H4 (cell line): ENCODE data around the gene CLDN16. TPM values are rescaled to one million over a fixed set of nuclear protein-coding genes. Genes with fewer than 3 reads are reported as not detected.

ENCODE experiments used
- DNase-seq: peaks from one replicate; pipeline ENCODE4 v3.0.0-alpha.2; 2015; ENCODE audit warnings: low spot score
- total RNA-seq: library from RNA; depleted of rRNA; stranded (reverse); fragments of >200 nt; shearing (Covaris generic); gene quantifications from 2 replicates; pipeline ENCODE4 v1.2.3, GENCODE V29; 2014; rRNA removed

CLDN16 gene
- total RNA-seq, 1 experiment from 2014 or later, result 0.15 TPM

DNA sequence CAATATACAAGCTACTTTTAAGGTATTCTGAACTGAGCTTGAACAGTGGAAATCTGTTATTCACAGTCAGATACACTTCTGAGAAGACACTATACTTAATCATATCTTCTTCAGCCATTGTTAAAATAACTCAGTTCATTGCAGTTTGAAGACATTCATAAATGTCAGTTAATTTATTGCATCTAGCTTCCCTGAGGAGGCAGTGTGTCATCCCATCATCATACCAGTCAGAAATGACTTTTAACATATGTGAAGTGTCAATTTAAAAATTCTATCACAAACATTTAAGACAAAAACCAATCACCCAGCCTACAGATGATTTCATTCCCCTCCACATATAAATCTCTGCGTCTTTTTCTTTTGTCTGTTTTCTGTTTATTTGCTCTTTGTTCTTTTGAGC, 54.3 kb downstream of the CLDN16 start:
- DNase-seq, result no peak

GRCh38 chr3:190443257-190443656, 55.3 kb downstream of the CLDN16 start:
- DNase-seq, result peak; percentile 28

DNA sequence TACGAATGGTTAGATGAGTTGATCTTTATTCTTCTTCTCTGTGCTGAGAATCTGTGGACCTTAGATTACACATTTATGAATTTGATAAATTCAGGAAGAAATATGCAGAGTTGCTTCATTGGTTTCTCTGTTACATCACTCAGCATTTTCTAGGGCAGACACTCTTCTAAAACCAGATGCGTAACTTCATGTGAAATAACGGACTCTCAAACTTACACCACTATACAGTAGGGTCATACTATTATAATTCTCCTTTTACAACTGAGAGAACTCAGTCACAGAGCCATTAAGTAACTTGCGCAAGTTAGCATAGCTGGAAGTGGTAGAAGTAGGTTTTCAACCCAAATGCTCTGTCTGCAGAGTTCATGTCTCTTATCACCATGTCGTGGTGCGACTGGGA, 56.0 kb downstream of the CLDN16 start:
- DNase-seq, result no peak

DNA sequence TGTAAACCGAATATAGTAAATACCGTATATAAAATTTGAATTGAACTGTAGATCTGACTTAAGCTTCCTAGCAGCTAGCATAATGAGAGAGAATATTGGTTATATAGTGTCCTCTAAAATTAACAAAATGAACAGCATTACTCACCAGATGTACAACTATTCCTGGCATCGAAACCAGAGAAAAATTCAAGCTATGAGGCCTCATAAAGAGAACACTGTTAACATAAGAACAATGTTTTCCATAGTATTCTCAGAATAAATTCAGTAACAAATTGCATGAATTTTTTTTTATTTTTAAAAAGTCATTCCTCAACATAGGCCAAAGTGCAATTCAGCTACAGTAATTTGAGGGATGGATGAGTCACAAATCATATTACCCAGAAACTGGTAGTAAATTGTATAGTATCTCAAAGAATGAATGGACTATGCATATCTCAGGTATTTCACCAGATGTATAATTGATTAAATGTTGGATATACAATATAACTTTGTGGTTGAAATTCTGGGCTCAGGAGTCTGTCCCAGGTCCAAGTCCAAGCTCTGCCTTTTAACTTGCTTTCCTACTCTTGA, 56.7 kb downstream of the CLDN16 start:
- no peak for DNase-seq

- no peak for DNase-seq
Observed at GRCh38 chr3:190446573-190447279, 58.8 kb downstream of the CLDN16 start.

DNA sequence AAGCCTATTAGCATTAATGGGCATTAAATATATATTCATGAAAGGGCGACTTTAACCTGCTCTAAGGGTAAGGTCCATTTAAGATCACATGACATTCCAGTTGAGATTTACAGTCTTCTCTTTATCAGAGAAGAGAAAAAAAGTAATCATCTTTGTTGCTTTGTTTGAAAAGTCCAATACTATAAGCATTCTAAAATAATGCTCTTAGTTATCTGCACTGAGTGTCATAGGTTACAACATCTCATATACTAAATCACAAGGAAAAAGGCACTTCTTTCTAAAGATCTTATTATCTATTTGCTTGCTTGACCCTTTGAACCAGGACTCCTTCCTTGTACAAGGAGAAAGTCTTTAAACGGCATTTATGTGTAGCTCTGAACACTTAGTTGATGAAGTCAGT, 60.3 kb downstream of the CLDN16 start:
- DNase-seq, result no peak

GRCh38 chr3:190449801-190450200, 61.8 kb downstream of the CLDN16 start, which contains the start of gene TMEM207:
TSS of gene TMEM207 (minus strand) at chr3:190449901. CDS start at chr3:190449809, 92 bp downstream.
- no peak for DNase-seq

DNA sequence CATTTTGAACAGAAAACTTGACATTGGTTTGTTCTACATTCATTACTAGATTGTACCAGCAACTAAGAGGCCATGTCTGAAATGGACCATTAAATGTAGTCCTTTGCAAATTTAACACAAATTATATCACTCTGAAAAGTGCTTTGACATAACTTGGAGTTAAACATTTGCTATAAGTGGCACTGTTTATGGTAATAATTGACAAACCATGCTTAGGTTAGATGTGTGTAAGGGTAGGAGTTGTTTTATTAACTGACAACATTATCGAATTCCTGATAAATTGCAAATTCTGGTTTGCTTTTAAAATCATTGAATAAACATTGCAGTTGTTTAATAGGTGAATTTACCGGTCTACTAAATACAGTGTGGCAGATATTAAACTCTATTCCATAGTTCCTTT, 67.9 kb downstream of the CLDN16 start:
- DNase-seq, result no peak

DNA sequence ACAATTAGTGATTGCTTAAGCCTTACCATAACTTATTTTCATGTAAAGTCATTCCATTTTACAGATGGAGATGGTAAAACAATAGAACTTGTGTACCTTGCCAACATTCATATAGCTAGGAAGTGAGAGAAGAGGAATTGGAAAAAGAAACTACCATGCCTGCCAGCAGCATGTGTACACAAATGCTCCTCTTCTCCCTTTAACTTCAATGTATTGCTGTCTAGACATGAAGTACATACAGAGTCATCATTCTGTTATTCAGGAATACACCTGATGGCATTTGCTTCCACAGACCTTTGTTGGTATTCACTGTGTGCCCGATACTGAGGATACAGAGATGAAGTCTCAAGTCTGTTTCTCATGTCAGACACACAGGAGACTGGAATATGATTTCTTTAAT, 68.8 kb downstream of the CLDN16 start:
- DNase-seq, result no peak

- peak; percentile 11 for DNase-seq
Observed at GRCh38 chr3:190458040-190458439, 70.1 kb downstream of the CLDN16 start.

Other genes with a start within 250 kb of the CLDN16 start
- 0.12 and 0.14 TPM in 2 replicates for gene CLDN1, start 65.7 kb upstream of the CLDN16 start, total RNA-seq
- not detected in 2 replicates for gene TMEM207, start 61.7 kb downstream of the CLDN16 start, total RNA-seq
- 12.1 and 13.3 TPM in 2 replicates for gene IL1RAP, start 125.9 kb downstream of the CLDN16 start, total RNA-seq